ENCODE results near the gene KIAA1191. TPM values are rescaled to one million over a fixed set of nuclear protein-coding genes. Genes with fewer than 3 reads are reported as not detected.

Gene KIAA1191
- total and polyA plus RNA-seq, 9 of the 15 experiments (the other 6 are each of a cell fraction or from before 2014, with no cell fraction given) = 31.0 to 80.2 (median 45.7) TPM

GRCh38 chr5:176396330-176396729 is 34.8 kb upstream of the KIAA1191 start (continued):
- TF ChIP-seq ZBTB11 (CRISPR knock-in tag; IDR thresholded peaks at IDR 0.05) = peak in 1 of 3 experiments; percentile 44; a peak in 1 of 6 replicates
- no peak for TF ChIP-seq BRD9 (IDR thresholded peaks at IDR 0.05; ENCODE audit: low read depth, partially characterized antibody)
- TF ChIP-seq PBX2 (CRISPR knock-in tag; IDR thresholded peaks at IDR 0.05; ENCODE audit: low read depth) = no peak
- TF ChIP-seq PBX2 (tag; conservative IDR thresholded peaks at IDR 0.05; ENCODE audit: low read depth) = peak; percentile 33; the same call in 1 of the 2 replicates
- peak; percentile 63 for TF ChIP-seq ATF7 (IDR thresholded peaks at IDR 0.05)
- peak; percentile 65; the same call in 1 of the 2 replicates for TF ChIP-seq CREB3L1 (IDR thresholded peaks at IDR 0.05; ENCODE audit: borderline replicate concordance, low read depth)
- TF ChIP-seq SIX5 (IDR thresholded peaks at IDR 0.05; ENCODE audit: borderline replicate concordance in 1 of 2, insufficient read depth in 1 of 2, low read depth in 1 of 2, low read length in 2 of 2) = no peak
- TF ChIP-seq ZNF316 (IDR thresholded peaks at IDR 0.05) = peak; percentile 100
- peak; percentile 63 for TF ChIP-seq ARID1B (IDR thresholded peaks at IDR 0.05)
- TF ChIP-seq ATF2 (CRISPR knock-in tag; IDR thresholded peaks at IDR 0.05) = no peak
- TF ChIP-seq KAT2B (IDR thresholded peaks at IDR 0.05; ENCODE audit: low read depth, low read length) = no peak
- TF ChIP-seq TCF7 (IDR thresholded peaks at IDR 0.05; ENCODE audit: borderline replicate concordance) = no peak
- TF ChIP-seq PURB (CRISPR knock-in tag; IDR thresholded peaks at IDR 0.05; ENCODE audit: low read depth) = no peak
- TF ChIP-seq RAD21 (CRISPR knock-in tag; conservative IDR thresholded peaks at IDR 0.05 in 1 of 2, IDR thresholded peaks at IDR 0.05 in 1 of 2) = peak in 1 of 2 experiments; percentile 15; a peak in 1 of 4 replicates
- TF ChIP-seq MTA2 (IDR thresholded peaks at IDR 0.05; ENCODE audit: low read depth) = 0 out of 2 replicates have a peak, but pooled peaks have one; percentile 6
- TF ChIP-seq FOXO4 (CRISPR knock-in tag; IDR thresholded peaks at IDR 0.05) = no peak
- TF ChIP-seq C11orf30 (IDR thresholded peaks at IDR 0.05; ENCODE audit: low read depth) = peak; percentile 100
